GM04504 (cell line): ENCODE measurements around the gene TPSB2.

ENCODE experiments used
- DNase-seq: peaks from one replicate; pipeline ENCODE4 v3.0.0-alpha.2; 2012; ENCODE audit warnings: low read depth

The TPSB2 gene

GRCh38 chr16:1181404-1182315 lies 48.3 kb downstream of the TPSB2 start:
- no peak for DNase-seq

GRCh38 chr16:1180549-1181403 lies 49.2 kb downstream of the TPSB2 start:
- DNase-seq: no peak
